ENCODE measurements around the gene ISG15.
A peak's percentile ranks its signal among the peaks of the same experiment; 100 is the strongest.
"Not testable (repeated sequence)": the region's sequence is repeated elsewhere in the genome, so short reads cannot be mapped to it uniquely, and the experiment has no call there.

ISG15 gene

DNA sequence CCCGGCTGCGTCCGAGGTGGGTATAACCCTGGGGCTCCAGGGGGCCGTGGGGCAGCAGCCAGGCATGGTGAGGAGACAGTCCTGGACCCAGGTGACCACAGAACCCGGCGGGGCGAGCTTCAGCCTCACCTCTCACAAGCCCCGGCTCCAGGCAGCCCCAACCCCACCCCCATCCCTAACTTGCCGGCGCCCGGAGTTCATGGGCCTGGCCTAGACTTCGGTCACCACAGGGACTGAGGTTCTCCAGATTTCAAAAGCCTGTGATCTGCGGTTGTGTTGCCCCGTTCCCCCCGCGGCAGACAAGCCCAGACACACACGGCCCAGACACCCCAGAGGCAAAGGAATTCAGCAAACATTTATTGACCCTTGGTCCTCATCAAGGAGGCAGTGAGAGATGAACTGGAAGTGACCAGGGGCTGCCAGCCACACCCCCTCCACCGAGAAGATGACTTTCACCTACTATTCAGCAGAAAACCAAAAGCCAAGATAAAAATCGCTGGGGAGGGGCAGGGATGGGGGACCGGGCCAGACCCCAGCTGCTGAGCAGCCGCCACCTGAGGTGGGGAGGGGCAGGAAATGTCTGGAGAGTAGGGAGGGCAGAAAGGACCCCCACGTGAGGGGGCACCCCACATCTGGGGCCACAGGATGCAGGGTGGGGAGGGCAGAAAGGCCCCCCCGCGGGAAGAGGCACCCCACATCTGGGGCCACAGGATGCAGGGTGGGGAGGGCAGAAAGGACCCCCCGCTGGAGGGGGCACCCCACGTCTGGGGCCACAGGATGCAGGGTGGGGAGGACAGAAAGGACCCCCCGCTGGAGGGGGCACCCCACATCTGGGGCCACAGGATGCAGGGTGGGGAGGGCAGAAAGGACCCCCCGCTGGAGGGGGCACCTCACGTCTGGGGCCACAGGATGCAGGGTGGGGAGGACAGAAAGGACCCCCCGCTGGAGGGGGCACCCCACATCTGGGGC is 17.3 kb upstream of the ISG15 start:
- no peak for DNase-seq (ENCODE audit: low read depth)

DNA sequence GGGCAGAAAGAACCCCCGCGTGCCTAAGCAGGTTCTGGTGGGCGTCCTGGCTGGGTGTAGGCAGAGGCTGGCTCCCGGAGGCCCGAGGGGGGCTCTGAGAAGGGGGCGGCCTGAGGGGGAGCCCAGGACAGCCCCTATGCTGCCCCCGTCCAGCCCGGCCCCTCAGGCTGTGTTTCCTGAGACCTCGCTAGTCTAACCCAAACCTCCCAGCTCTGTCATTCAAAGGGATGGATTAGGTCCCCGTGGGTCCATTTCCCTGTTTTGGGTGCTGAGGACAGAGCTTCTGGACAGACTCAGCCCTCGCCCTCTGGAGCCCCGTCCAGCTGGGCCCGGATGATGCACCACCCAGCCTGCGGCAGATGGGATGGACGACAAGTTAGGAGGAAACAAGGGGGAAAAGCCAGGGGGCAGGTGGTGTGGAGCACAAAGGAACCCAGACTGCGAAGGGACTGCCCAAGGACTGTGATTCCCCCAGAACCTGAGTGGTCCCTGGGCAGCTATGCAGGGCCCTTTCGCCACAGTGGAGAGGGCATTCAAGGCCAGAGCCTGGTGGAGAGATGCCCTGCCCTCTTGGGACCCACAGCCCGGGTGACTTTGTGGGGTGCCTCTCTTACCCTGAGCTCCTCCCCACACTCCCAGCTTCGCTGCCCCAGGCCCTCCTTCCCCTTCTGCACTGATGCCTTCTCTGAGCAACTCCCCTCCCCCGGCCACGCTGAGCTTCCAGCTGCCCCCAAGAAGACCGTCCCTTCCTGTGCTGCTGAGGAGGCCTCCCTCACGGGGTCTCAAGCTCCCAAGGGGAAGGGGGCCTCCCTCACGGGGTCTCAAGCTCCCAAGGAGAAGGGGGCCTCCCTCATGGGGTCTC is 16.2 kb upstream of the ISG15 start:
- DNase-seq (ENCODE audit: low read depth): no peak

- DNase-seq (ENCODE audit: low read depth): no peak
These were observed 15.6 kb upstream of the ISG15 start for GRCh38 chr1:997713-997992.

GRCh38 chr1:997993-998744 is 15.1 kb upstream of the ISG15 start:
- no peak for DNase-seq (ENCODE audit: low read depth)

DNA sequence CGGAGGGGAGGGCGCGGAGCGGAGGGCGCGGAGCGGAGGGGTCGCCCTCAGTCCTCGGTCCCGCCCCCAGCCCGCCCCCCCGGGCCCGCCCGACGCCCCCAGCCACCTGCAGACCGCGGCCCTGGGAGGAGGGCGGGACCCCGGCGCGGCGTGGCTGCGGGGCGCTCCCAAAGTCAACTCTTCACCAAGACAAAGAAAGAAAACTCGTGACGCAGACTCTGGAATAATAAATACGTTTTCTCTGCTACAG is 14.6 kb upstream of the ISG15 start:
- no peak for DNase-seq (ENCODE audit: low read depth)

- no peak for DNase-seq (ENCODE audit: low read depth)
These were observed 14.1 kb upstream of the ISG15 start for GRCh38 chr1:998995-999724.

GRCh38 chr1:999725-1000356 is 13.5 kb upstream of the ISG15 start, which contains the start of gene HES4:
TSS of gene HES4 (minus strand) at chr1:1000097. CDS start at chr1:999973, 124 bp downstream.
- peak; percentile 61 for DNase-seq (ENCODE audit: low read depth)

DNA sequence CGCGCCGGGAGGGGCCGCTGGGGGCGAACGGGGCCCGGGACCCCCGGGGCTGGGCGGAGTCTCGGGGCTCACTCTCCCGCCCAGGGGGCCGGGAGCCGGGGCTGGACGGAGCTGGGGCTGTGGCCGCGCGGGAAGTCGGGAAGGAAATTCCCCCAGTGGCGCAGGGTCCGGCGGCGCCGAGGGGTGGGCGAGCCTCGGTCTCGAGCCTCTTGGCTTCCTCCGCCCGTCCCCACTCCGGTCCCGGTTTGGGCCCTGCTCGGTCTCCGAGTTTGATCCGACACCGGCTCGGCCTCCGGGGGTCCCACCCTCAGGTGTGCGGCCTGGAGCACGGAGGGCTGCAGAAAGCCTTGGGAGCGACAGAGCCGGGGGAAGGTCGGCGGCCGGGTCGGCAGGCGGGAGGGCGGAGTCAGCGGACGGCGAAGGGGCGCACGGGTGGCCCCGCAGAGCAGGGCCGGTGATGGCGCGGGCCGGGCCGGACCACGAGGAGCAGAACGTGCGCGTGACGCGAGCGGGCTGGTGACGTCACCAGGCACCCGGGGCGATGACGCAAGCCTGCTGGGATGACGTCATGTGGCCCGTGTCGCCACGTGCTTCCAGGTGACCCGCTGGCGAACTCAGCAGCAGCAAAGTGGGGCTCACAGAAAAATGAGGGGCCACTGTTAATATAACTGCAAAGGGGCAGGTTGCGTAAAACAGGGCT is 12.8 kb upstream of the ISG15 start:
- DNase-seq (ENCODE audit: low read depth): no peak

- no peak for DNase-seq (ENCODE audit: low read depth)
These were observed 12.1 kb upstream of the ISG15 start for GRCh38 chr1:1001057-1001783.

DNA sequence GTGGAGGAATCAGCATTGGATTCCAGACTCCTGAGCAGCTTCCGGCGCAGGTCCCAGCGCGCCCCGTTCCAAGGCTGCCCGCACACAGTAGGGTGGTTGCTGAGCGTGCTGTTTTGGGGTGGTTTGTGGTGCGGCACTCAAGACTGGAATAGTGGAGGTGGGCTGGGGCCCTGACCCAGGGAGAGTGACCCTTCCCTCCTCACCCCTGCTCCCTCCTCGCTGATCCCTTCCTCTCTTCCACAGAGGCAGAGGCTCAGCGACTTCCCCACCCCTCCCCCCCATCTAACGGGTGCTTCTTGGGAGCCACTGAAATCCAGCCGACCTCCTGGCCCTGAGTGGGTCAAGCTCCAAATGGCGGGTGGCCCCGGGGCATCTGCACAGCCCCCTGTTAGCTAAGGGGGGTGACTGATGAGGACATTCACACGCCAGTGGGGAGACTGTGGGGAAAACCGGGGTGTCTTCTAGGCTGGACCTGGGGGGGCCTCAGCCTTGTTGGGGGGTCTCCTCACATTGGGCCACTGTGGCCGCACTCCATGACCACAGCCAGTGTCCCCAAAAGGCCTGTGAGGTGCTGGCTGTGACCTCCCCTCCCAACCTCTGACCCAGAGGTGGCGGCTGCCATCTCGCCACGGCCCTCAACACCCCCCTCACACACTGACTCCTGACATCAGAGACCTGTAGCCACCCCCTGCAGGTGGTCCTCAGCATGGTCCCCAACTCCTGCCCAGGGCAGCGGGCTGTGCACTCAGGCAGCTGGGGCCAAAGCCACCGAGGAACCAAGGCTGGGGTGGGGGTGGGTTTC is 9.5 kb upstream of the ISG15 start:
- no peak for DNase-seq (ENCODE audit: low read depth)

GRCh38 chr1:1004420-1004779 is 8.9 kb upstream of the ISG15 start:
- DNase-seq (ENCODE audit: low read depth): no peak

DNA sequence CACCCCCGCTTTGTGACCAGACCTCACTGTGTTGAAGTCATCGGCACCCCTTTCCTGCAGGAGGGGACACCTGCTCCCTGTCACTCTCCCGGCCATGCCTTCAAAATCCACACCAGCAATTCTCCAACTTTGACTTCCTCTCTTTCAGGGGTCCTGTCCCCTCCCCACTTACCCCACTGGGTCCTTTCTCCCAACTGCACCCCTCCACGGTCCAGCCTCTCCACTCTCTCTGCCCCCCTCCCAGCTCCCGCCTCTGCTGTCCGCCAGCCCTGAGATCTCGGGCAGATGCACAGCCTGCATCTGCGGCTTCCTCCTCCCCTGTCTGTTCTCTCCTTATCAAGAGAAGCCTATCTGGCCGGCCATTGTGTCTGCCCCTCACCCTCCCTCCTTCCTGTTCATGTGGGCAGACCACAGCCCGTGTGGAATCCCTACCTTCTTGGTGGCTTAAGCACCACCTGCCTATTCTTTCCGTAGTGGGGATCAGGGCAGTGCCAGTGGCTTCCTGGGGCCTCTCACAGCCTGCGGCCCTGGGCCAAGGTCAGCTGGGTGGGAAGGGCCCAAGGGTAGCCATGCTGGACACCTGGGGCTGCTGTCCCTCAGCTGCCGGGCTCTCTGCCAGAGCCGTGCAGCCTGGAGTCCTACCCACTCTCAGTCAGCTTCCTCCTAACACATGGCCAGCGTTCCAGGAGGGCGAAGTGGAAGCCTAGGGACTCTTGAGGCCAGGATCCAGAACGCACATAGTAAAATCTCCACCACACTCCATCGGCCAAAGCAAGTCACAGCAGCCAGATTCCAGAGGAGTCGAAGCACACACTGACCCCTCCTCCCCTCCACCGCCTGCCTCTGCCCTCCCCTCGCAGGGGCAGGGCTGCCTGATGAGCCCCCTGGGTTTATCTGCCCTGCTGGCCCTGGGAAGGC is 8.3 kb upstream of the ISG15 start:
- DNase-seq (ENCODE audit: low read depth): no peak

- DNase-seq (ENCODE audit: low read depth): no peak
These were observed 7.5 kb upstream of the ISG15 start for GRCh38 chr1:1005774-1006304.

GRCh38 chr1:1006305-1007159 is 6.8 kb upstream of the ISG15 start:
- no peak for DNase-seq (ENCODE audit: low read depth)

DNA sequence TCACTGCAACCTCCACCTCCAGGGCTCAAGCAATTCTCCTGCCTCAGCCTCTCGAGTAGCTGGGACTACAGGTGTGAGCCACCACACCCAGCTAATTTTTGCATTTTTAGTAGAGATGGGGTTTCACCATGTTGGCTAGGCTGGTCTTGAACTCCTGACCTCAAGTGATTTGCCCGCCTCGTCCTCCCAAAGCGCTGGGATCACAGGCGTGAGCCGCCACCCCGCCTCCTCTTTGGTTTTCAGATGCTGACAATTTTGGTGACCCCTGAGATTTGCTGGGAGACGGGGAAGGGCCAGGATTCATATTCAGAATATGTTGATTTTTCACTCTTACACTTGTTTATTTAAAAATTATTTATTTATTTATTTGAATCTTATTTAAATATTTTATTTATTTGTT is 3.2 kb upstream of the ISG15 start:
- not testable (repeated sequence) for DNase-seq (ENCODE audit: low read depth)

- no peak for DNase-seq (ENCODE audit: low read depth)
These were observed 1.8 kb upstream of the ISG15 start for GRCh38 chr1:1011396-1011949.

DNA sequence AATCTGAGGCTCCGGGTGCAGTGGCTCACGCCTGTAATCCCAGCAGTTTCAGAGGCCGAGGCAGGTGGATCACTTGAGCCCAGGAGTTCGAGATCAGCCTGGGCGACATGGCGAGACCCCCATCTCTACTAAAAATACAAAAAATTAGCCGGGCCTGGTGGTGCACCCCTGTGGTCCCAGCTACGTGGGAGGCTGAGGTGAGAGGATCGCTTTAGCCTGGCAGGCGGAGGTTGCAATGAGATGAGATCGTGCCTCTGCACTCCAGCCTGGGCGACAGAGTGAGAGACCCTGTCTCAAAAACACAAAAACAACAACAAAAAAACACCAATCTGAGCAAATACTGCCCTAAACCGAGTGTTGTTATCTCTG is 577 bp upstream of the ISG15 start:
- not testable (repeated sequence) for DNase-seq (ENCODE audit: low read depth)

All from stromal cell of bone marrow (primary cell).